A549 treated with RU486 at 1 μM for 4 hours (cell line): ENCODE measurements around the gene WDR70. TPM values are rescaled to one million over a fixed set of nuclear protein-coding genes. Genes with fewer than 3 reads are reported as not detected.

Experiments used
- total RNA-seq: library from RNA; stranded (reverse); fragments of 200-300 nt; extraction: Qiagen RNA extraction; gene quantifications from 5 replicates; pipeline ENCODE4 v1.2.3, GENCODE V29; 2022; ENCODE audit warnings: low read depth

WDR70 gene
- total RNA-seq: 11.2 to 16.2 TPM (median 12.0 TPM) in 5 replicates

DNA sequence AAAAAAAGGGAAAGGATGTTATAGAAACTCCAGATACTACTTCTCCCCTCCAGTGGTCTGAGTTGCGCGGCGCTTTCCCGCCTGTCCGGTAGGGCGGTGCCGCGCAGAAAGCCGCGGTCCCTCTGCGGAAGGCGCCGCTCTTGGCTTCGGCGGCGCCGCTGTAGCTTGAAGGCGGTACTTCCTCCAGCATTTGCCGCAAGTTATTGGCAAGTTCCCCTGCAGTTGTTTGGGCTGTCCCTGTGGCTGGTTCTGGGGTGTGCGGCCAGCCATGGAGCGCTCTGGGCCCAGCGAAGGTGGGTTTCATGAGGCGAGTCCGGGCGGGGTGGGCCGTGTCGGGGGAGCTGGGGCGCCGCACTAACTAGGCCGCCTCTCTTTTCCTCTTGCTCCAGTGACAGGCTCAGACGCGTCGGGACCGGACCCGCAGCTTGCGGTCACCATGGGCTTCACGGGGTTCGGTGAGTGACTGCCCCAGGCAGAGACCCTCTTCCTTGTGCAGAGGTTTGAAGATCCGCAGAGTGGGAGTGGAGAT, at the start of gene WDR70:
Gene WDR70, plus strand, starts transcription at position 219 of the 529 bp plus-strand sequence. Its CDS starts 50 bp downstream, at position 269.

DNA sequence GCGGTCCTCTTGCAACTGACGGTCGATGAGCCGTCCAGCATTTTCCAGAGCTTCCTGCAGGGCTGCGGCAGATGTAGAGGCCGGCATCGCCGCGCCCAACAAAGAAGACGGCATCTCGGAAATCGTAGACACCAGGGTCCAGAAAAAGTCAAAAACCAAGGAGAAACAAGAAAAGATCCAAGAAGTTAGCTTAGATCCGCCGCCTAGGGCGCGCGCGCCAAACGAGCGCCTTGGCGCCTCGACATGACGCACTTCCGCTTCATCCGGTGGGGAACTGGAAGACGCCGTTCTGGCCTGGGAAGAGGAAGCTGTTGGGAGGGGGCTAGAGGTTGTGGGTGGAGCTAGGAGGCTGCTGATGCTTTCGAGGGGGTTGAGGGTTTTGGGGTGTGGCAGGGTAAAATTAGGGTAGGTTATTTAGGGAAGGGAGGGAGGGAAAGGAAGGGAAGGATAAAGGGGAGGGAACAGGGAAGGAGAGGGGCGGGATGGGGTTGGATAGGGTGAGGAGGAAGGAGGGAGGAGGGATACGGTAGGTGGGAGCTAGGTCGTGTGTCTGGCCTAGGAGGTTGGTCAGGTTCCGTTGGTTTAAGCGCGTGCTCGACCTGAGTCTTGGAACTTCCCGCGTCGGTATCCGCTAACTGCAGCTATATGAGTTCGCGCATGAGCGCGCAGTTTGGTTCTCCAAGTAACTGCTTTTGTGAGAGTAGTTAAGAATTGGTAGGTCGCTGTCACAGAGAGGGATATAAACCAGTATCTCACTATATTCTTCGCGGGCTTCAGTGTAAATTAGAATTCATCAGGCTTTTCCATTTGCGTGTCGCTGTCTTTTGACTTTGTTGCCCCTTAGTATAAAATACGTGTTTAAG, 8.0 kb upstream of the WDR70 start, which contains the start of gene NUP155:
Gene NUP155, minus strand, starts transcription at position 243 of the 863 bp plus-strand sequence. Its CDS starts 129 bp downstream, at position 114.

Other genes starting within 250 kb of the WDR70 start
- 2.1 to 4.1 TPM (median 3.9 TPM) in 5 replicates for gene CPLANE1, start 129.9 kb upstream of the WDR70 start, total RNA-seq
- 13.5 to 20.9 TPM (median 17.3 TPM) in 5 replicates for gene NUP155, start 8.2 kb upstream of the WDR70 start, total RNA-seq